ENCODE results near the gene EPN2.

Gene EPN2

DNA sequence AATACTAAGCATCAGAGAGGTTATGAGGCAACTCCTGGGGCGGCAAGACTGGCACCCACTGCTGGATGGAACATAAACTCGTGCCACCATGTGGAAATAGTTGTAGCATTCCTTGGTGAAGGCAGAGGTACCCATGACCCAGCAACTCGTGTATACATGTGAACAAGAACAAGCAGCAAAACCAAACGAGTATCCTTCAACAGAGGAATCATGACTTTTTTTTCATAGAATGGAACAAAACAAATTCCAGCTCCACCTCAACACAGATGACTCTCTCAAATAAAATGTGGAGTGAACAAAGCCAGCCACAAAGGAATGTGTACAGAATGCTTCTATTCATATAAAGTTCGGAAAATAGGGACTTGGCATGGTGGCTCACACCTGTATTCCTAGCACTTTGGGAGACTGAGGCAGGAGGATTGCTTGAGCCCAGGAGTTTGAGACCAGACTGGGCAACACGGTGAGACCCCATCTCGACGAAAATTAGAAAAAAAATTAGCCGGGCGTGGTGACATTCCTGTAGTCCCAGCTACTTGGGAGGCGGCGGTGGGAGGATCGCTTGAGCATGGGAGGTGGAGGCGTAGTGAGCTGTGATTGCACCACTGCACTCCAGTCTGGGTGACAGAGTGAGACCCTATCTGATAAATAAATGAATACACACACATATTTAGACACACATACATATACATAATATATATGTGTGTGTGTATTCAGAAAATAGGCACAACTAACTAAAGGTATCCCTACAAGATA, 90.0 kb downstream of the EPN2 start:
- Histone ChIP-seq H3K9me3 (no peaks in the 10 kb centered on the region), H3K27me3 (no peaks in the 10 kb centered on the region), H3K4me1 (no peaks in the 10 kb centered on the region), H3K36me3 (no peaks in the 10 kb centered on the region), H3K4me3 (ENCODE audit: low read depth, low read length) (no peak overlapping the region)
- no peak for TF ChIP-seq CTCF (IDR thresholded peaks at IDR 0.05; ENCODE audit: low read depth, low read length)
- DNase-seq = no peak

DNA sequence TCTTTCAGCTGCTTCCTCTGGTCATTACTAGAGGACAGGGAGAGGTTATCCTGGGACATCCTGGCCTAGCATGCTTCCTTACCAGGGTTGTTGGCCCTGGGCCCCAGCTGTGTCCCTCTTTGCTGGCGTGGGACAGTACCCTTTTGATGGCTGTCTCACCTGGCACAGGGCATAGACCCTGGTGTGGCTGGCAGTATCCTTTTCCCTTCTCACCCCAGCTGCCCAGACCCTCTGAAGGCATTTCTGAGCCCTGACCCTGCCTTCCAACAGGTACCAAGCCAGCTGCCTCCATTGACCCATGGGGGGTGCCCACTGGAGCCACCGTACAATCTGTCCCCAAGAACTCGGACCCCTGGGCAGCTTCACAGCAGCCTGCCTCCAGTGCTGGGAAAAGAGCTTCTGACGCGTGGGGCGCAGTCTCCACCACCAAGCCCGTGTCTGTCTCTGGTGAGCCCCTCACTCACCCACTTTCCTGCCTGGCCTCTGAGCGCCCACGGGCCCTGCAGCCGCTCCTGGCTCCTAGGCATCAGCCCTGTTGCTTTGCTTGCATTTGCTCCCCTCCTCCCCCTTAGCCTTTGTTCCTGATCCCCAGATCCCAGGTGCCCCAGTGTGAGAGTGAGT, 91.4 kb downstream of the EPN2 start:
- no peak for TF ChIP-seq CTCF (IDR thresholded peaks at IDR 0.05; ENCODE audit: low read depth, low read length)
- H3K4me3 ChIP-seq (ENCODE audit: low read depth, low read length) = no peak overlapping the region
- DNase-seq = no peak
- H3K27me3 ChIP-seq = no peaks in the 10 kb centered on the region
- no peaks in the 10 kb centered on the region for H3K4me1 ChIP-seq
- no peaks in the 10 kb centered on the region for H3K9me3 ChIP-seq
- H3K36me3 ChIP-seq = no peaks in the 10 kb centered on the region

GRCh38 chr17:19329136-19329535, 92.0 kb downstream of the EPN2 start:
- no peak for DNase-seq
- no peaks in the 10 kb centered on the region for H3K36me3 ChIP-seq

DNA sequence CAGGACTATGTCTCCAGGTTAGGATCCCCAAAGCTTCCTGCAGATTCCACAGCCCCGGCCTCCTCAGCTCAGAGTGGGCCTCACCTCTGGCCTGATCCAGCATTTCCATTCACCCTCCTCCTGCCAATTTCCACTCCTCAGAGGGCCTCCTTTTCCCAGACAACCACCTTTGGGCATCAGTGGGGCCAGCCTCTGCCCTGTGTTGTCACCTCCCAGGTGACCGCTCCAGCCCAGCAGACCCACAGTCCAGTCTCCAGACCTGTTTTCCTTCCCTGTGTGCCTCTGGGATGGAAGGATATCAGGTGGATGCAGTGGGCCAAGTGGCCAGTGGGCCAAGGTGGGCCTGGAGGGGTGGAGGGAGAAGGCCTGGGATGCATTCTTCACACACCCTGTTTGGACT, 92.7 kb downstream of the EPN2 start:
- Histone ChIP-seq H3K4me3 (ENCODE audit: low read depth, low read length) (no peak overlapping the region), H3K9me3 (no peaks in the 10 kb centered on the region), H3K36me3 (no peaks in the 10 kb centered on the region), H3K27me3 (no peaks in the 10 kb centered on the region), H3K4me1 (no peaks in the 10 kb centered on the region)
- no peak for TF ChIP-seq CTCF (IDR thresholded peaks at IDR 0.05; ENCODE audit: low read depth, low read length)
- DNase-seq = no peak

More at GRCh38 chr17:19329136-19329535, 92.0 kb downstream of the EPN2 start:
- Histone ChIP-seq H3K27me3 (no peaks in the 10 kb centered on the region), H3K9me3 (no peaks in the 10 kb centered on the region), H3K4me3 (ENCODE audit: low read depth, low read length) (no peak overlapping the region), H3K4me1 (no peaks in the 10 kb centered on the region)
- TF ChIP-seq CTCF (IDR thresholded peaks at IDR 0.05; ENCODE audit: low read depth, low read length) = no peak

- Histone ChIP-seq H3K4me3 (ENCODE audit: low read depth, low read length) (no peak overlapping the region), H3K36me3 (no peaks in the 10 kb centered on the region), H3K9me3 (no peaks in the 10 kb centered on the region), H3K4me1 (no peaks in the 10 kb centered on the region), H3K27me3 (no peaks in the 10 kb centered on the region)
- TF ChIP-seq CTCF (IDR thresholded peaks at IDR 0.05; ENCODE audit: low read depth, low read length) = no peak
- no peak for DNase-seq
Measured at GRCh38 chr17:19330271-19330670, 93.1 kb downstream of the EPN2 start.

DNA sequence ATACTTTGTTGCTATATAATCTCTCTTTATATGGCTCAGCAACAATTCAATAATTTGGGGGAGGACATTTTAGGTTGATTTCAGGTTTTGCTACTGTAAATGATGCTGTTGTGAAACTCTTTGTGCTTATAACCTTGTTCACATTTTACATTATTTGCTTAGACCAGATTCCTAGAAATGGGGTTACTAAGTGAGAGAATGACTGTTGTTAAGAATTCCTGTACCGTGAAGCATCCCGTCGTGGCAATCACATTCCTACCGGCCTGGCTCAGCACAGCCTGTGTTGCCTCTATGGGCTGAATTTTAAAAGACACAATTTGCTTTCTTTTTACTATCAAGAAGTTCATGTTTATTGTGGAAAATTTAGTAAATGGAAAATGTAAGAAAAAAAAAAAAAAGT, 94.0 kb downstream of the EPN2 start:
- Histone ChIP-seq H3K4me1 (no peaks in the 10 kb centered on the region), H3K36me3 (no peaks in the 10 kb centered on the region), H3K9me3 (no peaks in the 10 kb centered on the region), H3K4me3 (ENCODE audit: low read depth, low read length) (no peak overlapping the region), H3K27me3 (no peaks in the 10 kb centered on the region)
- DNase-seq = no peak
- TF ChIP-seq CTCF (IDR thresholded peaks at IDR 0.05; ENCODE audit: low read depth, low read length) = no peak

Measured in BE2C (cell line).